GM12878 (cell line): ENCODE data around the gene DVL2. TPM values are rescaled to one million over a fixed set of nuclear protein-coding genes. Genes with fewer than 3 reads are reported as not detected.

Experiments used
- ATAC-seq: fragments of 200-7000 bp; cut with Tn5 transposase; 3 replicates; pipeline ENCODE4 v1.9.1; 2020; ENCODE audit warnings: mild to moderate bottlenecking, moderate library complexity
- BruUV-seq: library from RNA; stranded (reverse); fragments of 400-500 nt; replicated peaks from 2 replicates; lab custom pipeline; 2021; lab: Mats Ljungman, UMichigan
- CTCF ChIA-PET: fragments of 300-600 bp; sonication (Branson Sonifier 250); formaldehyde crosslinking; extraction: SDS; loops from one replicate; lab custom pipeline; 2021; ENCODE audit warnings: inconsistent platforms; lab: Yijun Ruan, JAX
- POLR2A ChIA-PET: fragments of 350-600 bp; formaldehyde crosslinking; extraction: SDS; loops from one replicate; lab custom pipeline; 2021; ENCODE audit warnings: inconsistent platforms; lab: Charles Lee
- RAD21 ChIA-PET: fragments of 300-600 bp; sonication (Branson Sonifier 250); formaldehyde crosslinking; loops from one replicate; lab custom pipeline; 2023; ENCODE audit warnings: antibody characterized with exemption; ENCODE audit not compliant: unreplicated experiment; lab: Charles Lee
- SMC1A ChIA-PET: fragments of 300-600 bp; sonication (Branson Sonifier 250); formaldehyde crosslinking; loops from one replicate; lab custom pipeline; 2023; ENCODE audit not compliant: unreplicated experiment, uncharacterized antibody; lab: Charles Lee
- DNase-seq: peaks from one replicate; pipeline ENCODE4 v3.0.0-alpha.2; 2011; ENCODE audit warnings: low read depth, low spot score
- FAIRE-seq: peaks from 3 replicates; lab custom pipeline; 2011; peaks lifted over from hg19 to GRCh38; lab: Jason Lieb, UNC
- H2AFZ ChIP-seq: 2 replicates; pipeline ENCODE4 v1.6.0; 2011; ENCODE audit warnings: low read depth, low read length, control low read depth; ENCODE audit not compliant: control insufficient read depth
- H3K27ac ChIP-seq: 2 replicates; pipeline ENCODE4 v1.5.1; 2011; ENCODE audit warnings: control low read depth; ENCODE audit not compliant: control insufficient read depth, insufficient read depth
- H3K27me3 ChIP-seq, 2 experiments: replicated peaks in 1 of 2; 2 replicates each; pipeline versions ENCODE4 v1.6.0 to v1.6.1; 2011; ENCODE audit warnings: low read length in 1 of 2; ENCODE audit not compliant: control insufficient read depth in 2 of 2, insufficient read depth in 2 of 2
- H3K36me3 ChIP-seq, 2 experiments: 2 replicates each; pipeline ENCODE4 v1.5.1; 2011; ENCODE audit warnings: low read length in 1 of 2; ENCODE audit not compliant: control insufficient read depth in 2 of 2, insufficient read depth in 2 of 2
- H3K4me1 ChIP-seq: 2 replicates; pipeline ENCODE4 v1.6.1; 2011; ENCODE audit warnings: mild to moderate bottlenecking, low read length, moderate library complexity, mixed read lengths; ENCODE audit not compliant: control insufficient read depth, insufficient read depth
- H3K4me2 ChIP-seq: 2 replicates; pipeline ENCODE4 v1.6.0; 2011; ENCODE audit warnings: control low read depth; ENCODE audit not compliant: control insufficient read depth, insufficient read depth
- H3K4me3 ChIP-seq: fragments of 200-600 bp; sonication (generic); 2 replicates; pipeline ENCODE4 v1.5.1; 2016
- H3K79me2 ChIP-seq: 2 replicates; pipeline ENCODE4 v1.6.0; 2011; ENCODE audit warnings: low read length; ENCODE audit not compliant: control insufficient read depth, insufficient read depth
- H3K9ac ChIP-seq: 2 replicates; pipeline ENCODE4 v1.8.0; 2011; ENCODE audit warnings: low read length, control low read depth, mixed read lengths; ENCODE audit not compliant: control insufficient read depth, insufficient read depth
- H3K9me3 ChIP-seq: replicated peaks from 3 replicates; pipeline ENCODE4 v1.5.1; 2011; ENCODE audit warnings: mild to moderate bottlenecking, low read length; ENCODE audit not compliant: control insufficient read depth, insufficient read depth
- H4K20me1 ChIP-seq: 2 replicates; pipeline ENCODE4 v1.6.0; 2011; ENCODE audit not compliant: control insufficient read depth, insufficient read depth
- BACH1 ChIP-seq: fragments of 450-650 bp; IDR thresholded peaks from 2 replicates; pipeline ENCODE4 v1.6.1; 2017; ENCODE audit warnings: mild to moderate bottlenecking, borderline replicate concordance
- FOXK2 ChIP-seq: fragments of 450-650 bp; IDR thresholded peaks from 2 replicates; pipeline ENCODE4 v1.6.1; 2017; ENCODE audit warnings: mild to moderate bottlenecking, moderate library complexity
- NR2C2 ChIP-seq: IDR thresholded peaks from 2 replicates; pipeline ENCODE4 v1.6.1; 2011; ENCODE audit warnings: borderline replicate concordance, low read depth; ENCODE audit not compliant: control insufficient read depth, insufficient read length
- NR2F1 ChIP-seq: fragments of 450-650 bp; conservative IDR thresholded peaks from 2 replicates; pipeline ENCODE4 v1.6.1; 2017; ENCODE audit warnings: mild to moderate bottlenecking
- PML ChIP-seq: IDR thresholded peaks from 2 replicates; pipeline ENCODE4 v1.6.1; 2012; ENCODE audit warnings: low read length, inconsistent platforms
- SP1 ChIP-seq: IDR thresholded peaks from one replicate; pipeline ENCODE4 v1.6.1; 2011; ENCODE audit warnings: low read depth, low read length
- SREBF2 ChIP-seq: IDR thresholded peaks from 2 replicates; pipeline ENCODE4 v1.6.1; 2012; ENCODE audit warnings: mild to moderate bottlenecking, low read length
- WGBS: methylation state at CpG from one replicate; pipeline ENCODE4 v1.1.6; 2016; ENCODE audit warnings: low lambda C conversion rate; ENCODE audit not compliant: insufficient replicate concordance, insufficient coverage; ENCODE audit errors: missing lambda C conversion rate; 5-methylcytosine and 5-hydroxymethylcytosine counted together
- in situ Hi-C: fragments of 300-500 bp; cut with MboI; formaldehyde crosslinking; loops from 9 replicates; pipeline ENCODE4 v1.14.3; 2018; ENCODE audit warnings: mixed read lengths
- intact Hi-C: fragments of 100-400 bp; cut with micrococcal nuclease; formaldehyde crosslinking; loops from one replicate; pipeline ENCODE4 v1.14.2; 2022; ENCODE audit not compliant: unreplicated experiment
- polyA plus RNA-seq, 11 experiments: library from polyadenylated mRNA; depleted of rRNA in 4 of 11; unstranded in 6 of 11; stranded (reverse) in 5 of 11; fragments of >200 nt; fragmentation: Nextera tagmentation in 4 of 11; fragmentation: Illumina TruSeq in 1 of 11; extraction: Ambion mirVana in 4 of 11; extraction: Trizol in 1 of 11; gene quantifications; 1 replicate in 1 of 11; 2 replicates in 10 of 11; pipeline versions ENCODE4 v1.2.1 to v1.2.3, GENCODE V29; 2011 to 2016; ENCODE audit warnings: inconsistent platforms in 2 of 11, missing spikeins in 2 of 11, low read depth in 1 of 11
- total RNA-seq, 4 experiments: library from RNA; depleted of rRNA in 3 of 4; stranded (reverse); fragments of >200 nt in 3 of 4; fragmentation: Illumina TruSeq in 1 of 4; extraction: Trizol in 1 of 4; gene quantifications; 2 replicates each; pipeline versions ENCODE4 v1.2.1 to v1.2.3, GENCODE V29; 2013 to 2021
- TF ChIP-seq, protein P1 (sequence below): fragments of 450-650 bp; IDR thresholded peaks from 2 replicates; pipeline ENCODE4 v1.6.1; 2017; ENCODE audit warnings: mild to moderate bottlenecking, low read depth, inconsistent platforms; ENCODE audit not compliant: poor library complexity, severe bottlenecking
- TF ChIP-seq, protein P2 (sequence below): fragments of 450-650 bp; IDR thresholded peaks from 2 replicates; pipeline ENCODE4 v1.6.1; 2017; ENCODE audit warnings: mild to moderate bottlenecking, moderate library complexity
- TF ChIP-seq, protein P3 (sequence below): fragments of 150-350 bp; IDR thresholded peaks from 2 replicates; pipeline ENCODE4 v1.6.1; 2016; ENCODE audit warnings: low read depth, low read length

DVL2 gene
- total and polyA plus RNA-seq, 10 of the 15 experiments (the other 5 are each of a cell fraction or from before 2014, with no cell fraction given), result 0.97 to 44.8 (median 23.2) TPM

DNA sequence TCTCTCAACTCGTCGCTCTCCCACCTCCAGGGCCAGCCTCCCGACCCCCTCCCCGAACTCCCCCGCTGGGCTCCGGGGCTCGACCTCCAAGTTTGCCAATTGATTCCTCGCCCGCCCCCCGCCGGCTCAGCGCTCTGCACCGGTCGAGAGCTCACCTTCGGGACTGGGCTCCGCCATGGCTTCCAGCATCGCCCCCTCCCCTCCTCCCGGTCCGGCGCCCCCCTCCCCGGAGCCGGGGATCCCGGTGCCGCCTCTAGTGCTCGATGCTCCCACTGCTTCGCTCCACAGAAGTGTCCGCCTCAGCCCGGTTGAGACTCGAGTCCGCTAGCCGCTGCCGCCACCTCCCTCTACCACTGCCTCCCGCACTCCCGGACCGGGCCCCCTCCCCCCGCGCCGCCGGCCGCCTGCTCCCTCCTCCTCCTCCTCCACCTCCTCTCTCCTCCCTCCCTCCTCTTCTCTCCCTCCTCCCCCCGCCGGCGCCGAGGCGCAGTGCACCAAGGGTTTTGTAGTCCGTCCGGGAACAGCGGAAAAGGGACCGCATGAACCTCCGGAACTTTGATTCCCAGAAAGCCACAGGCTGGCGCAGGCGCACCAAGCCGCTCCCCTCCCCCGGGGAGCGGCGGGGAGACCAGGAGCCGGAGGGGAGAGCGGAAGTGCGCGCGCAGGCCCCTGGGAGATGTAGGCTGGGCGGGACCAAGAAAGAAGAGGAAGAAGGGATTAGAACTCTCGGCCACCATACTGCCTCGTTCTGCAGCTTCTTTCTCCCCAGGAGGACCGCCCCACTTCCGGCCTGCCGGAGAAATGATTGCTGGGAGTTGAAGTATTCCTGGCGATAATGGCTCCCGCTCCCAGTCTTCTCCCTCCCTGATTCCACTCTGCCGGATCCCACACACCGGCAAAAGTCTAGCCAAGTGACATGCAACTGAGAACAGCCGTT lies 5.0 kb upstream of the DVL2 start, which contains the start of gene PHF23:
PHF23 (minus strand) TSS at position 367 of the 937 bp plus-strand sequence; CDS start at position 189, 178 bp downstream.
- peaks cover 49% of the 10 kb centered on the region for H3K79me2 ChIP-seq
- H2AFZ ChIP-seq, result peak within 1 kb of the TSS; percentile 52; the same call in 1 of the 2 replicates
- SMC1A ChIA-PET, result interaction anchor here (0.8 to 4.3 kb wide), 4 partner anchors 10 to 20 kb away, joined by 3 to 26 read pairs (median 4); partner anchors contain the start of genes ACADVL, CTDNEP1, DLG4 and ELP5
- H3K9ac ChIP-seq, result peak within 1 kb of the TSS; percentile 95
- H3K9me3 ChIP-seq, result no peaks in the 10 kb centered on the region
- peak within 1 kb of the TSS; percentile 96 for H3K4me3 ChIP-seq
- no peaks in the 10 kb centered on the region for H4K20me1 ChIP-seq
- RAD21 ChIA-PET, result interaction anchor here (1.2 to 6.3 kb wide), 3 partner anchors 10 to 19 kb away, joined by 5 to 51 read pairs (median 5); partner anchors contain the start of genes ACADVL, CTDNEP1, DLG4 and ELP5
- peak; percentile 93 for FAIRE-seq
- ATAC-seq, result peak; percentile 69
- no TSS peak for BruUV-seq
- intact Hi-C loops, result loop anchor here (2.0 to 5.0 kb wide), 2 partner anchors 25 to 68 kb away; partner anchors contain the start of gene EIF5A
- POLR2A ChIA-PET, result interaction anchor here (0.8 to 7.3 kb wide), 5 partner anchors 11 to 29 kb away, joined by 3 to 99 read pairs (median 22); partner anchors contain the start of genes ACADVL, CTDNEP1, DLG4 and ELP5
- H3K4me2 ChIP-seq, result peak within 1 kb of the TSS; percentile 94
- in situ Hi-C loops, result no loop called here
- peaks cover 12 to 18% of the 10 kb centered on the region in 2 experiments for H3K36me3 ChIP-seq
- H3K27ac ChIP-seq, result peak within 1 kb of the TSS; percentile 87
- peaks cover 29% of the 10 kb centered on the region for H3K4me1 ChIP-seq
- CTCF ChIA-PET, result interaction anchor here (0.6 to 6.0 kb wide), 6 partner anchors 10 to 449 kb away, joined by 3 to 70 read pairs (median 4); partner anchors contain the start of genes ACADVL, DLG4 and WRAP53
- WGBS, result 1% methylated on average over 22 of the region's 72 CpGs
- peak; percentile 97 for DNase-seq
- no peaks in the 10 kb centered on the region for H3K27me3 ChIP-seq
- no peak for TF ChIP-seq FOXK2
- TF ChIP-seq, protein P1, sequence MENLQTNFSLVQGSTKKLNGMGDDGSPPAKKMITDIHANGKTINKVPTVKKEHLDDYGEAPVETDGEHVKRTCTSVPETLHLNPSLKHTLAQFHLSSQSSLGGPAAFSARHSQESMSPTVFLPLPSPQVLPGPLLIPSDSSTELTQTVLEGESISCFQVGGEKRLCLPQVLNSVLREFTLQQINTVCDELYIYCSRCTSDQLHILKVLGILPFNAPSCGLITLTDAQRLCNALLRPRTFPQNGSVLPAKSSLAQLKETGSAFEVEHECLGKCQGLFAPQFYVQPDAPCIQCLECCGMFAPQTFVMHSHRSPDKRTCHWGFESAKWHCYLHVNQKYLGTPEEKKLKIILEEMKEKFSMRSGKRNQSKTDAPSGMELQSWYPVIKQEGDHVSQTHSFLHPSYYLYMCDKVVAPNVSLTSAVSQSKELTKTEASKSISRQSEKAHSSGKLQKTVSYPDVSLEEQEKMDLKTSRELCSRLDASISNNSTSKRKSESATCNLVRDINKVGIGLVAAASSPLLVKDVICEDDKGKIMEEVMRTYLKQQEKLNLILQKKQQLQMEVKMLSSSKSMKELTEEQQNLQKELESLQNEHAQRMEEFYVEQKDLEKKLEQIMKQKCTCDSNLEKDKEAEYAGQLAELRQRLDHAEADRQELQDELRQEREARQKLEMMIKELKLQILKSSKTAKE, result no peak
- TF ChIP-seq, protein P2, sequence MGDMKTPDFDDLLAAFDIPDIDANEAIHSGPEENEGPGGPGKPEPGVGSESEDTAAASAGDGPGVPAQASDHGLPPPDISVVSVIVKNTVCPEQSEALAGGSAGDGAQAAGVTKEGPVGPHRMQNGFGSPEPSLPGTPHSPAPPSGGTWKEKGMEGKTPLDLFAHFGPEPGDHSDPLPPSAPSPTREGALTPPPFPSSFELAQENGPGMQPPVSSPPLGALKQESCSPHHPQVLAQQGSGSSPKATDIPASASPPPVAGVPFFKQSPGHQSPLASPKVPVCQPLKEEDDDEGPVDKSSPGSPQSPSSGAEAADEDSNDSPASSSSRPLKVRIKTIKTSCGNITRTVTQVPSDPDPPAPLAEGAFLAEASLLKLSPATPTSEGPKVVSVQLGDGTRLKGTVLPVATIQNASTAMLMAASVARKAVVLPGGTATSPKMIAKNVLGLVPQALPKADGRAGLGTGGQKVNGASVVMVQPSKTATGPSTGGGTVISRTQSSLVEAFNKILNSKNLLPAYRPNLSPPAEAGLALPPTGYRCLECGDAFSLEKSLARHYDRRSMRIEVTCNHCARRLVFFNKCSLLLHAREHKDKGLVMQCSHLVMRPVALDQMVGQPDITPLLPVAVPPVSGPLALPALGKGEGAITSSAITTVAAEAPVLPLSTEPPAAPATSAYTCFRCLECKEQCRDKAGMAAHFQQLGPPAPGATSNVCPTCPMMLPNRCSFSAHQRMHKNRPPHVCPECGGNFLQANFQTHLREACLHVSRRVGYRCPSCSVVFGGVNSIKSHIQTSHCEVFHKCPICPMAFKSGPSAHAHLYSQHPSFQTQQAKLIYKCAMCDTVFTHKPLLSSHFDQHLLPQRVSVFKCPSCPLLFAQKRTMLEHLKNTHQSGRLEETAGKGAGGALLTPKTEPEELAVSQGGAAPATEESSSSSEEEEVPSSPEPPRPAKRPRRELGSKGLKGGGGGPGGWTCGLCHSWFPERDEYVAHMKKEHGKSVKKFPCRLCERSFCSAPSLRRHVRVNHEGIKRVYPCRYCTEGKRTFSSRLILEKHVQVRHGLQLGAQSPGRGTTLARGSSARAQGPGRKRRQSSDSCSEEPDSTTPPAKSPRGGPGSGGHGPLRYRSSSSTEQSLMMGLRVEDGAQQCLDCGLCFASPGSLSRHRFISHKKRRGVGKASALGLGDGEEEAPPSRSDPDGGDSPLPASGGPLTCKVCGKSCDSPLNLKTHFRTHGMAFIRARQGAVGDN, result no peak
- TF ChIP-seq, protein P3, sequence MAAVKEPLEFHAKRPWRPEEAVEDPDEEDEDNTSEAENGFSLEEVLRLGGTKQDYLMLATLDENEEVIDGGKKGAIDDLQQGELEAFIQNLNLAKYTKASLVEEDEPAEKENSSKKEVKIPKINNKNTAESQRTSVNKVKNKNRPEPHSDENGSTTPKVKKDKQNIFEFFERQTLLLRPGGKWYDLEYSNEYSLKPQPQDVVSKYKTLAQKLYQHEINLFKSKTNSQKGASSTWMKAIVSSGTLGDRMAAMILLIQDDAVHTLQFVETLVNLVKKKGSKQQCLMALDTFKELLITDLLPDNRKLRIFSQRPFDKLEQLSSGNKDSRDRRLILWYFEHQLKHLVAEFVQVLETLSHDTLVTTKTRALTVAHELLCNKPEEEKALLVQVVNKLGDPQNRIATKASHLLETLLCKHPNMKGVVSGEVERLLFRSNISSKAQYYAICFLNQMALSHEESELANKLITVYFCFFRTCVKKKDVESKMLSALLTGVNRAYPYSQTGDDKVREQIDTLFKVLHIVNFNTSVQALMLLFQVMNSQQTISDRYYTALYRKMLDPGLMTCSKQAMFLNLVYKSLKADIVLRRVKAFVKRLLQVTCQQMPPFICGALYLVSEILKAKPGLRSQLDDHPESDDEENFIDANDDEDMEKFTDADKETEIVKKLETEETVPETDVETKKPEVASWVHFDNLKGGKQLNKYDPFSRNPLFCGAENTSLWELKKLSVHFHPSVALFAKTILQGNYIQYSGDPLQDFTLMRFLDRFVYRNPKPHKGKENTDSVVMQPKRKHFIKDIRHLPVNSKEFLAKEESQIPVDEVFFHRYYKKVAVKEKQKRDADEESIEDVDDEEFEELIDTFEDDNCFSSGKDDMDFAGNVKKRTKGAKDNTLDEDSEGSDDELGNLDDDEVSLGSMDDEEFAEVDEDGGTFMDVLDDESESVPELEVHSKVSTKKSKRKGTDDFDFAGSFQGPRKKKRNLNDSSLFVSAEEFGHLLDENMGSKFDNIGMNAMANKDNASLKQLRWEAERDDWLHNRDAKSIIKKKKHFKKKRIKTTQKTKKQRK, result no peak
- no peak for TF ChIP-seq SREBF2
- TF ChIP-seq NR2F1, result no peak
- peak; percentile 24; the same call in 1 of the 2 replicates for TF ChIP-seq BACH1
- no peak for TF ChIP-seq SP1
- no peak; the same call in 1 of the 2 replicates for TF ChIP-seq PML
- TF ChIP-seq NR2C2, result no peak
